ENCODE measurements around the gene HSD11B1.

DNA sequence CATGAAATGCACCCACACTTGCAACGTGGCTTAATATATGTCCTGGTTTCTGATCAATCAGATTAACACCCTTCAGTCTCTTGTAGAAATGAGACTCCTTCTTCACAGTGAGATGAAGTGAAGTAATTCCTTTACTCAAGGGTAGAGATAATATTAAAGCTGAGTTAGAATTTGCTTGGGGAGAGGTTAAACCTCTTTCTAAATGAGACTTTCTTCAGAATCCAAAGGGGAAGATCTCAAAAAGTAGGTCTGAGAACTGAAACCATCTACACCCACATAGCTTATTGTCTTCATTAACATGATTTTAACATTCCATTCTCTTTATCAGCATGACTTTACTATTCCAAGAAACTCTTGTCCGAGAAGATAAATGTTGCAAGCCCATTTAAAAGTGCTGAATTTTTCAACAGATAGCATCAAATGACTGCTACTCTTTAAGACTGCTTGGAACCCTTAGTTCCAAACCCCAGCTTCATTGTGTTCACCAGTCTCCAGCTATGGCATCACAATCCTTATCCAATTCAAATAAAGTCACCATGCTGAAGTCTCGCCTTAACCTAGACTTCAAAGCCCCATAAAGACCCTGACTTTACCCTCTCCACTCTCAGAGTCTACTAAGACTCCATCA, 32.0 kb downstream of the HSD11B1 start:
- TF ChIP-seq, protein P1, sequence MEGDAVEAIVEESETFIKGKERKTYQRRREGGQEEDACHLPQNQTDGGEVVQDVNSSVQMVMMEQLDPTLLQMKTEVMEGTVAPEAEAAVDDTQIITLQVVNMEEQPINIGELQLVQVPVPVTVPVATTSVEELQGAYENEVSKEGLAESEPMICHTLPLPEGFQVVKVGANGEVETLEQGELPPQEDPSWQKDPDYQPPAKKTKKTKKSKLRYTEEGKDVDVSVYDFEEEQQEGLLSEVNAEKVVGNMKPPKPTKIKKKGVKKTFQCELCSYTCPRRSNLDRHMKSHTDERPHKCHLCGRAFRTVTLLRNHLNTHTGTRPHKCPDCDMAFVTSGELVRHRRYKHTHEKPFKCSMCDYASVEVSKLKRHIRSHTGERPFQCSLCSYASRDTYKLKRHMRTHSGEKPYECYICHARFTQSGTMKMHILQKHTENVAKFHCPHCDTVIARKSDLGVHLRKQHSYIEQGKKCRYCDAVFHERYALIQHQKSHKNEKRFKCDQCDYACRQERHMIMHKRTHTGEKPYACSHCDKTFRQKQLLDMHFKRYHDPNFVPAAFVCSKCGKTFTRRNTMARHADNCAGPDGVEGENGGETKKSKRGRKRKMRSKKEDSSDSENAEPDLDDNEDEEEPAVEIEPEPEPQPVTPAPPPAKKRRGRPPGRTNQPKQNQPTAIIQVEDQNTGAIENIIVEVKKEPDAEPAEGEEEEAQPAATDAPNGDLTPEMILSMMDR (IDR thresholded peaks at IDR 0.05; ENCODE audit: borderline replicate concordance, extremely low read depth, low read length, poor library complexity, severe bottlenecking): no peak
- no peak for TF ChIP-seq EZH2 (IDR thresholded peaks at IDR 0.05; ENCODE audit: borderline replicate concordance, low read depth, low read length, severe bottlenecking)

All from DND-41 (cell line).